ENCODE results near the gene NUDCD2.

GRCh38 chr5:163505049-163505367 lies 45.1 kb upstream of the NUDCD2 start:
- TF ChIP-seq FOXM1 (IDR thresholded peaks at IDR 0.05; ENCODE audit: borderline replicate concordance) = no peak
- no peak for TF ChIP-seq BHLHE40 (IDR thresholded peaks at IDR 0.05; ENCODE audit: borderline replicate concordance)
- TF ChIP-seq FOXA1 (IDR thresholded peaks at IDR 0.05) = no peak
- TF ChIP-seq ARNT (IDR thresholded peaks at IDR 0.05) = no peak
- TF ChIP-seq ELF4 (IDR thresholded peaks at IDR 0.05) = no peak
- TF ChIP-seq HDGF (IDR thresholded peaks at IDR 0.05; ENCODE audit: borderline replicate concordance) = no peak
- no peak for TF ChIP-seq TARDBP (IDR thresholded peaks at IDR 0.05)
- no peak for TF ChIP-seq SUZ12 (IDR thresholded peaks at IDR 0.05)
- no peak for TF ChIP-seq NFRKB (IDR thresholded peaks at IDR 0.05)
- TF ChIP-seq PKNOX1 (IDR thresholded peaks at IDR 0.05) = no peak
